ENCODE measurements around the gene TSC22D4.

TSC22D4 gene

DNA sequence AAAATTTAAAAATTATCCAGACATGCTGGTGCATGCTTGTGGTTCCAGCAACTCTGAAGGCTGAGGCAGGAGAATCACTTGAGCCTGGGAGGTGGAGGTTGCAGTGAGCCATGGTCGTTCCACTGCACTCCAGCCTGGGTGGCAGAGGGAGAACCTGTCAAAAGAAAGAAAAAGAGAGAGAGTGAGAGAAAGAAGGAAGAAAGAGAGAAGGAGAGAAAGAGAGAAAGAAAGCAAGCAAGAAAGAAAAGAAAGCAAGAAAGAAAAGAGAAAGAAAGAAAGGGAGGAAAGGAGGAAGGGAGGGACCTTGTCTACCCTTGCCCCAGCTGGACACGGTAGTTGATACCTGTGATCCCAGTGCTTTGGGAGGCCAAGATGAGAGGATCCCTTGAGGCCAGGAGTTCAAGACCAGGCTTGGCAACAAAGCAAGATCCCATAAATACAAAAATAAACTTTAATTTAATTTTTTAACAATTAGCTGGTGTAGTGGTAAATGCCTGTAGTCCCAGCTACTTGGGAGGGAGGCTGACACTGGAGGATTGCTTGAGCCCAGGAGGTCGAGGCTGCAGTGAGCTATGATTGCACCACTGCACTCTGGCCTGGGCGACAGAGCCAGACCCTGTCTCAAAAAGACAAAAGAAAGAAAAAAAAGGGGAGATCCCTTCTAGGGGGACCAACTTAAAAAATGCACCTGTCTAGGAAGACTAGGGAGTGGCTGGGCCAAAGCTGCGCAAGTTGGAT lies 13.9 kb upstream of the TSC22D4 start:
- DNase-seq: no peak

- no peak for DNase-seq
These were observed 12.2 kb upstream of the TSC22D4 start for GRCh38 chr7:100491192-100491578.

- no peak for DNase-seq
These were observed 11.6 kb upstream of the TSC22D4 start for GRCh38 chr7:100490483-100491191.

DNA sequence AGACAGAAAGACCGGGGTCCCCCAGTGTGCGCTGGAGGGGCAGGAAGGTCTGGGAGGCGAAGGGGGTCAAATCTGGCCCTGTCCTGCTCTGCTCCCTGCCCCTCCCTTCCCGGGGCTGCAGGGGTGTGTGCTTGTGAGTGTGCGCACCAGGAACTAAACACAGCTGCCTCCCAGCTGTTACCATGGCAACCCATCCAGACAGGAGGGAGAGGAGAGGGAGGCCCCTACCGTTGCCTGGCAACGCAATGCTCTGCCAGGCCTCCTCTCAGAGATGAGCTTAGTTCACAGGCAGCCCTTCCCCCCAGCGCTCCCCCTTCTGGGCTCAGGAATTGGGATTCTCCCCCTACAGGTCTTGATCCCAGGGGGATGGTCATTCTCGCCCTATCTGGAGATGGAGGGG lies 10.8 kb upstream of the TSC22D4 start:
- peak in 13 of 14 donors; percentile 27 to 88 (median 70) for DNase-seq

DNA sequence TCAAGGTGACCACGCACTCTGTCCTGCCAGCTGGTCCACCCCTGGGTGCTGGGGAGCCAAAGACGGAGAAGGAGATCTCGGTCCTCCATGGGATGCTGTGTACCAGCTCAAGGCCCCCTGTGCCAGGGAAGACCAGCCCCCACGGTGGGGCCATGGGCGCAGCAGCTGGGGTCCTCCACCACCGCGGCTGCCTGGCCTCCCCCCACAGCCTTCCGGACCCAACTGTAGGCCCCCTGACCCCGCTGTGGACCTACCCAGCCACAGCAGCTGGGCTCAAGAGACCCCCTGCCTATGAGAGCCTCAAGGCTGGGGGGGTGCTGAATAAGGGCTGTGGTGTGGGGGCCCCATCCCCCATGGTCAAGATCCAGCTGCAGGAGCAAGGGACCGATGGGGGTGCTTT lies 10.1 kb upstream of the TSC22D4 start:
- DNase-seq: no peak

GRCh38 chr7:100488333-100489095 lies 9.5 kb upstream of the TSC22D4 start:
- DNase-seq: no peak

- peak in 1 of 14 donors; percentile 38 for DNase-seq
These were observed 7.9 kb upstream of the TSC22D4 start for GRCh38 chr7:100486753-100487446.

DNA sequence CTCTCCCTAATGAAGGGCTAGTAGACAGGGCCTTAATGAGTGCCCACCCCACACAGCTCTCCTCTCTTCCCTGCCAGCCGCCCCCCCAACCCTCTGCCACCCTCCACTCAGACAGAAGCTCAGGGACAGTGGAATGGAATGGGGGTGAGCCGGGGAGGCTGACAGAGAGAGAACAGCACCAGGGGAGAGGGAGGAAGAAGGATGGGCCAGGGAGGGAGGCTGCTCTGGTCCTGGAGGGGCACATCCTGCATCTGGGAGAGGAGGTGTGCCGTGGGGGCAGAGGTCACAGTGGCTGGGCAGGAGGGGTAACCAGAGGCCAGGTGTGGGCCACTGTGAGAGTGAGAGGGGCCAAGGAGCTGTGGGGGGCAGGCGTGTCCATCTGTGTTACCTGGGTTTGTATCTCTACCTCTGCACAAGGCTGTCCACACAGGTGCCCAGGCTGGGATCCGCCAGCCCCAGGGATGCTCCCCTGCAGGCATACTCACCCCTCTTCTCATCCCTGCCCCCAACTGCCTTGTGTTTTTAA lies 7.2 kb upstream of the TSC22D4 start:
- no peak for DNase-seq

GRCh38 chr7:100485471-100485876 lies 6.5 kb upstream of the TSC22D4 start:
- peak in 1 of 14 donors; percentile 36 for DNase-seq

- no peak for DNase-seq
These were observed 5.6 kb upstream of the TSC22D4 start for GRCh38 chr7:100484673-100485045.

GRCh38 chr7:100483722-100484672 lies 5.0 kb upstream of the TSC22D4 start, which contains the start of gene NYAP1:
NYAP1 (plus strand) TSS chr7:100483927; CDS start chr7:100485312, 1,385 bp downstream.
- peak in 11 of 14 donors; percentile 34 to 78 (median 53) for DNase-seq

DNA sequence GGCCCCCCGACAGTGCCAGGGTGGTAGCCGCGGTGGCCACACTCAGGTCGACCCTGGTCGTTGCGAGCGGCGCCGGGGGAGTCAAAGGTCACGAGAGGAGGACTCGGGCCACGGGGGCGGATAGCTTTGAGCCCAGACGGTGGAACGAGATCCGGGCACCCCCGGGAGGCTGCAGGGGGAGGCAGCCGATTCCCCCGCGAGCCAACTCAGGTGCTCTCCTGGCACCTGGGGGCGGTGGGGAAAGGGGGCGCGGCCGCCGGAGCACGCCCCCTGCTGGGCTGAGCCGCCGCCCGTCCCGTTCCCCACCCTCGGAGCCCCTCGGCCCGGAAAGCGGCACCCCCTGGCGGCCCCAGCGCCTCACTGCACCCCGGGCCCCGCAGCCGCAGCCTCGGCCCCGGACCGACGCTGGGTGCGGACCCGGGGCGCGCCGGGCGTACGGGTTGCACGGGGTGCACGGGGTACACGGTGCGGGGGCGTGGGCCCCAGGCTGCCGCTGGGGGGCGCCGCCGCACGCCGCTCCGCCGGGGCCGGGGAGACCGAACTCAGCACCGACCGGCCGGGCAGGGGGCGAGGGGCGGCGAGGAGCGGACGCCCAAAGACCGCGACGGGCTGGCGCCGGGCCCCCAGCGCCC lies 4.2 kb upstream of the TSC22D4 start:
- DNase-seq: peak in 9 of 14 donors; percentile 33 to 79 (median 53)

- no peak for DNase-seq
These were observed 3.7 kb upstream of the TSC22D4 start for GRCh38 chr7:100482728-100483089.

GRCh38 chr7:100481466-100481865 lies 2.5 kb upstream of the TSC22D4 start:
- DNase-seq: no peak

- no peak for DNase-seq
These were observed 1.1 kb downstream of the TSC22D4 start for GRCh38 chr7:100477871-100478267.

- DNase-seq: peak in 1 of 14 donors; percentile 15
These were observed 1.8 kb downstream of the TSC22D4 start for GRCh38 chr7:100476903-100477870.

- peak in 1 of 14 donors; percentile 10 for DNase-seq
These were observed 2.8 kb downstream of the TSC22D4 start for GRCh38 chr7:100476101-100476780.

DNA sequence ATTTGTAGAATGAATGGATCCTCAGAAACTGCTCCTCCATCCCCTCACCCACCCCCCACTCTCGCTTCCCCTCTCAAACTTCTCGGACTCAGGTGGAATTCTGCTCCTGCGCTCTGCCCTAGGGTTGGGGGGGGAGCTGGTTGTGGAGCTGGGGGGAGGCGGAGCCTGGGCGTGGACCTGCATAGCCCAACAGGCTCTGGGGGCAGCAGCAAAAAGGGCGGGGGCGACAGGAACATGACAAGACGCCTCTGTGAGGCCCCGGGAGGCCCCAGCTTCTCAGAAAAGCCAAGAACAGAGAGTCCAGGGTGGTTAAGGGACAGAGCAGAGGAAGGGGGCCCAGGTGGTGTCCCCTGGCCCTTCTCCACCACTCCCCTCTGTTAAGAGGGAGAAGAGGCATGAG lies 3.5 kb downstream of the TSC22D4 start:
- peak in 1 of 14 donors; percentile 21 for DNase-seq
